ENCODE measurements around the gene SLC35F3.

SLC35F3 gene

DNA sequence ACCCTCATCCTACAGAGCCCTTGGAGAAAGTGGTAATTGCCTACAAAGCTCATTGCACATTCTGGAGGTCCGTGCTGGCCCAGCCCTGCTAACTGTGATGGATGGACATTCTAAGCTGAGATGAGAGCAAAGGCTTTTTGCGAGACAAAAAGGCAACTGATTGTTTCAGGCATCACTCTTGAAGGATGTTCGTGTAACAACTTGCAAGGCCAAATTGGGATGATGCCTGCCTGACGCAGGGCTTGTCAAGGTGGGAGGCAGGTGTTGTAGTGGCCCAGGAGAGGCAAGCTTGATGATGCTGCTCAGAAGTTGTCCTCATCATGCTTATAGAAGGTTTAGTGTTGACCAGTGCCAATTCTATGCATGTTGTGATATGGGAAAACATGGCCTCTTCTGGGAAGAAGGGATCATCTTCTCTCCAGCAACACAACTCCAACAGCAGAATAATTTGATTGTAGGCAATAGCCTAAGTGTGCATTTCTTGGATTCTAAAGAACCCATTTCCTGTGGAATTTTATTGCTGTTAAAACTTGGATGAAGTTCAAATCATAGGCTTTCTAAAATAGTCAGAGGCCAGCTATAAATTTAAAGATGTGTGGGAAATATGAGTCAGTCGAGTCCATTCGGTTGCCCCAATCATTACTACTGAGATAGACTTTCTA, 366.2 kb downstream of the SLC35F3 start:
- H3K4me3 ChIP-seq (ENCODE audit: low read depth in 1 of 2, low read length in 1 of 2): no peak overlapping the region
- H3K4me1 ChIP-seq (ENCODE audit: control insufficient read depth in 1 of 2, insufficient read depth in 1 of 2, low read depth in 1 of 2, low read length in 1 of 2): no peaks in the 10 kb centered on the region
- H3K27ac ChIP-seq: no peak overlapping the region
- no peaks in the 10 kb centered on the region for H3K9me3 ChIP-seq
- no peaks in the 10 kb centered on the region for H3K36me3 ChIP-seq
- TF ChIP-seq, protein P1, sequence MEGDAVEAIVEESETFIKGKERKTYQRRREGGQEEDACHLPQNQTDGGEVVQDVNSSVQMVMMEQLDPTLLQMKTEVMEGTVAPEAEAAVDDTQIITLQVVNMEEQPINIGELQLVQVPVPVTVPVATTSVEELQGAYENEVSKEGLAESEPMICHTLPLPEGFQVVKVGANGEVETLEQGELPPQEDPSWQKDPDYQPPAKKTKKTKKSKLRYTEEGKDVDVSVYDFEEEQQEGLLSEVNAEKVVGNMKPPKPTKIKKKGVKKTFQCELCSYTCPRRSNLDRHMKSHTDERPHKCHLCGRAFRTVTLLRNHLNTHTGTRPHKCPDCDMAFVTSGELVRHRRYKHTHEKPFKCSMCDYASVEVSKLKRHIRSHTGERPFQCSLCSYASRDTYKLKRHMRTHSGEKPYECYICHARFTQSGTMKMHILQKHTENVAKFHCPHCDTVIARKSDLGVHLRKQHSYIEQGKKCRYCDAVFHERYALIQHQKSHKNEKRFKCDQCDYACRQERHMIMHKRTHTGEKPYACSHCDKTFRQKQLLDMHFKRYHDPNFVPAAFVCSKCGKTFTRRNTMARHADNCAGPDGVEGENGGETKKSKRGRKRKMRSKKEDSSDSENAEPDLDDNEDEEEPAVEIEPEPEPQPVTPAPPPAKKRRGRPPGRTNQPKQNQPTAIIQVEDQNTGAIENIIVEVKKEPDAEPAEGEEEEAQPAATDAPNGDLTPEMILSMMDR (IDR thresholded peaks at IDR 0.05): no peak
- H3K27me3 ChIP-seq: no peaks in the 10 kb centered on the region

DNA sequence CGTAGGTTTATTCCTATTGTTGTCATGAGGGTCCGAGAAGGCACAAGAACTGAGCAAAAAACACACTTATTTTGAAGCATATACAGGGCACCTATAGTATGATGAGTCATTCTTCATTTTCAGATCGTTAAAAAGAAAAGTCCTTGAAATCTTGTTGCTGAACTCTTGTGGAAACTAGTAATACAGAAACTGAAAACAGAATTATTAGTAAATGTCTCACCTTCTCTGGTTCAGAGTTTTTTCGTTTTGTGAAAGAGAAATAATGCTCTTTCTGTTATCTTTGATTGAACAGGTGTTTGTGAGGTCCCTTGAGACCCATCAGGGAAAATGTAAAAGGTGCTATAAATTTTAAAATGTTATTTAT, 366.7 kb downstream of the SLC35F3 start:
- H3K4me3 ChIP-seq (ENCODE audit: low read depth in 1 of 2, low read length in 1 of 2): no peak overlapping the region
- H3K27ac ChIP-seq: no peak overlapping the region
- no peaks in the 10 kb centered on the region for H3K4me1 ChIP-seq (ENCODE audit: control insufficient read depth in 1 of 2, insufficient read depth in 1 of 2, low read depth in 1 of 2, low read length in 1 of 2)
- TF ChIP-seq, protein P1 (IDR thresholded peaks at IDR 0.05): no peak
- H3K36me3 ChIP-seq: no peaks in the 10 kb centered on the region
- H3K27me3 ChIP-seq: no peaks in the 10 kb centered on the region
- H3K9me3 ChIP-seq: no peaks in the 10 kb centered on the region

DNA sequence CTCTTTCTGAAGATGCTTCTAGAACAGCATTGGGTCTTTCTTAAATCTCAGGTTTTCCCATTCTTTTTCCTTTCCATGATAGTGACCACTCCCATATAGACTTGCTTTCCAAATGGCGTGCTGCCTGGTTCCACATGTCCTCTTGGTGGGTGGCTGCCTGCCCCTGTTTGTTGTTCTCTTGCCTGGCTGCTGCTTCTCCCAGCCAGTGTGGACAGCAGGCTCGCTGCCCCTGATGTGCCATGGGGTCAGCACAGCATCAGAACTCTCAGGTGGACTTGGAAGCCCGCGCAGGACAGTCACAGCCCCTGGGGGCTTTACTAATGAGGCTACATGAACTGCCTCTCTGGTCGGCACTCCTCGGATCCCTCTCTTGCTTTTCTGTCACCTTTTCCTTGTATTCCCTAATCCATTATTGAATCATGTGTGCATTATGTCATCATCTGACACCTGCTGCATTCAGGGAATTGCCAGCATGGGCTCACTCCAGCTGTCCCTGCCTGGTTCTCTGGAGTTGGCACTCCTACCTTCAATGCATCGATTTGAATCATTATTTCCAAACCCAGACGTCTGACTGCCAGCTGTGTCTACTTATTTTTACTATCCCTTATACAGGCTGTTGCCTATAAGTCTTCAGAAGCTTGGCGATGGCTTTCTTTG, 368.3 kb downstream of the SLC35F3 start:
- Histone ChIP-seq H3K36me3 (no peaks in the 10 kb centered on the region), H3K4me3 (ENCODE audit: low read depth in 1 of 2, low read length in 1 of 2) (no peak overlapping the region), H3K4me1 (ENCODE audit: control insufficient read depth in 1 of 2, insufficient read depth in 1 of 2, low read depth in 1 of 2, low read length in 1 of 2) (no peaks in the 10 kb centered on the region), H3K9me3 (no peaks in the 10 kb centered on the region), H3K27ac (no peak overlapping the region), H3K27me3 (no peaks in the 10 kb centered on the region)
- TF ChIP-seq, protein P1 (IDR thresholded peaks at IDR 0.05): no peak

DNA sequence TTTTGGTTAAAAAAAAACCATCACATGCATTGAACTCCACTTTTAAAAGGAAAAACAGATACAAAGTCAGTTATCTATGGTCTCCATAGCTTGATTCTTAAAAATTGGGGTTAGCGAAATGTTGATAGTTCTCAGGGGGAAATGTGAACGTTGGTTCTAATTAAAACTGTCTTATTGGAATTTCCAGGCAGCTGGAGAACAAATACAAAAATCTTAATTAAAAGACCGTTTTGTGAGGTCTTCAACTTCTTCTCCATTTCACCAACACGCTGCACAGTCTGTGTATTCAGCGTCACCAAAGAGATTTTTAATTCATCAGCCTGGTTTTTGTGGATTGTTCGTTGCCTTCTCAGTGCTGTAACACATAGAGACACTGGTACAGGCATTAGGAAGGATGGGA, 369.5 kb downstream of the SLC35F3 start:
- no peaks in the 10 kb centered on the region for H3K27me3 ChIP-seq
- no peaks in the 10 kb centered on the region for H3K4me1 ChIP-seq (ENCODE audit: control insufficient read depth in 1 of 2, insufficient read depth in 1 of 2, low read depth in 1 of 2, low read length in 1 of 2)
- TF ChIP-seq, protein P1 (IDR thresholded peaks at IDR 0.05): no peak
- no peak overlapping the region for H3K27ac ChIP-seq
- H3K4me3 ChIP-seq (ENCODE audit: low read depth in 1 of 2, low read length in 1 of 2): no peak overlapping the region
- no peaks in the 10 kb centered on the region for H3K36me3 ChIP-seq
- H3K9me3 ChIP-seq: no peaks in the 10 kb centered on the region

DNA sequence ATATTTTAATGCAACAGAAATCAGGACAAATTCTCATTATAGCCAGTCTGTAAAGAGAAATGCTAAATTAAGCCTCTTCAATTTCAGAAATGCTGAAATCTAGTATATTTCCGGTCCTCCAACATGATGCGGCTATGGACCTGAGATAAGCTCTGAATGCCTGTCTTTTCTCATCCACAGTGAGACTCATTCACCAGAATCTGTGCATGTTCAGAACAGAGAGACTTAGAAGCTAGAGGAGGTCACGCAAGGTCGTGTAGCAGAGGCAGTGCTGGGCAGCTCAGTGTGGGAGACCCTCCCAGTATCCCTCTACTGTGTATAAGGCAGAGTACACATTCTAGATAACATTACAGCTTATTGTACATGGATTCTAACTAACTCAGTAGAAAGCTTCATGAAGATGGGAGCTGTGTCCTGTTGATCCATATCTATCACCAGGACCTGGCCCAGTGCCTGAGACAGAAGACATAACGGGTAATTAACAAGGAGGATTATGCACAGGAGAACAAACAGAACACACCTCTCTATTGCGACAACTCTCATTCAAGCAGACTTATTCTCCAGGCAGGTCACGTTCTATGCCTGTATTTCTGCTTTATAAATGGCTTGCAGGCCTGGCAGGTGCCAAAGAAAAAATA, 371.8 kb downstream of the SLC35F3 start:
- Histone ChIP-seq H3K36me3 (no peaks in the 10 kb centered on the region), H3K9me3 (no peaks in the 10 kb centered on the region), H3K4me3 (ENCODE audit: low read depth in 1 of 2, low read length in 1 of 2) (no peak overlapping the region), H3K27me3 (no peaks in the 10 kb centered on the region), H3K27ac (no peak overlapping the region), H3K4me1 (ENCODE audit: control insufficient read depth in 1 of 2, insufficient read depth in 1 of 2, low read depth in 1 of 2, low read length in 1 of 2) (no peaks in the 10 kb centered on the region)
- TF ChIP-seq, protein P1 (IDR thresholded peaks at IDR 0.05): no peak
